K562 (cell line): ENCODE results near the gene SEPTIN12. TPM values are rescaled to one million over a fixed set of nuclear protein-coding genes. Genes with fewer than 3 reads are reported as not detected.
A peak's percentile ranks its signal among the peaks of the same experiment; 100 is the strongest.

ENCODE experiments used
- GTF2E2 ChIP-seq: fragments of 200-800 bp; sonication (Bioruptor generic); IDR thresholded peaks from 2 replicates; pipeline ENCODE4 v1.6.1; 2016; ENCODE audit warnings: missing genetic modification characterization, missing compliant biosample characterization
- HNRNPLL ChIP-seq: fragments of 200-400 bp; formaldehyde crosslinking; IDR thresholded peaks from 2 replicates; pipeline ENCODE4 v1.6.1; 2017; ENCODE audit warnings: low read length, low read depth, mild to moderate bottlenecking; ENCODE audit not compliant: poor library complexity, severe bottlenecking
- KLF13 ChIP-seq: fragments of 450-650 bp; IDR thresholded peaks from 2 replicates; pipeline ENCODE4 v1.6.1; 2016; ENCODE audit warnings: missing genetic modification characterization, low read depth, mild to moderate bottlenecking, missing compliant biosample characterization, moderate library complexity, borderline replicate concordance
- NONO ChIP-seq, 2 experiments: fragments of 200-400 bp in 1 of 2; fragments of 450-650 bp in 1 of 2; formaldehyde crosslinking in 1 of 2; IDR thresholded peaks; 2 replicates each; pipeline ENCODE4 v1.6.1; 2017; ENCODE audit warnings: low read depth in 2 of 2, mild to moderate bottlenecking in 2 of 2, moderate library complexity in 2 of 2, low read length in 1 of 2
- ZNF699 ChIP-seq: fragments of 250-450 bp; sonication (Bioruptor Pico); IDR thresholded peaks from 2 replicates; pipeline ENCODE4 v1.8.0; 2021; ENCODE audit warnings: mild to moderate bottlenecking, moderate library complexity; ENCODE audit not compliant: insufficient replicate concordance
- ZSCAN29 ChIP-seq: fragments of 450-650 bp; IDR thresholded peaks from 2 replicates; pipeline ENCODE4 v1.6.1; 2017
- polyA plus RNA-seq, 8 experiments: library from polyadenylated mRNA; depleted of rRNA in 4 of 8; stranded (reverse) in 5 of 8; unstranded in 3 of 8; fragments of >200 nt; fragmentation: Nextera tagmentation in 2 of 8; fragmentation: Illumina TruSeq in 1 of 8; extraction: Ambion mirVana in 2 of 8; extraction: Trizol in 1 of 8; gene quantifications; 2 replicates each; pipeline versions ENCODE4 v1.2.1 to v1.2.3, GENCODE V29; 2011 to 2014; ENCODE audit warnings: inconsistent platforms in 1 of 8, missing spikeins in 1 of 8
- total RNA-seq, 7 experiments: library from RNA; depleted of rRNA in 6 of 7; stranded (reverse); fragments of >200 nt in 6 of 7; fragmentation: Illumina TruSeq in 2 of 7; extraction: Trizol in 2 of 7; gene quantifications; 2 replicates each; pipeline versions ENCODE4 v1.2.1 to v1.2.3, GENCODE V29; 2011 to 2021; ENCODE audit warnings: low replicate concordance in 1 of 7
- TF ChIP-seq, protein P1 (sequence below): sonication (generic); formaldehyde crosslinking; IDR thresholded peaks from 2 replicates; pipeline ENCODE4 v1.8.0; 2022; ENCODE audit warnings: missing genetic modification reagents, mild to moderate bottlenecking, borderline replicate concordance
- TF ChIP-seq, protein P2 (sequence below), 2 experiments: fragments of 450-650 bp; formaldehyde crosslinking in 1 of 2; IDR thresholded peaks; 2 replicates each; pipeline versions ENCODE4 v1.4.0 to v1.6.1; 2014 to 2020; ENCODE audit warnings: mild to moderate bottlenecking in 2 of 2, borderline replicate concordance in 1 of 2, low read depth in 1 of 2

SEPTIN12 gene
- total and polyA plus RNA-seq, 9 of the 15 experiments (the other 6 are each of a cell fraction or from before 2014, with no cell fraction given), result not detected

DNA sequence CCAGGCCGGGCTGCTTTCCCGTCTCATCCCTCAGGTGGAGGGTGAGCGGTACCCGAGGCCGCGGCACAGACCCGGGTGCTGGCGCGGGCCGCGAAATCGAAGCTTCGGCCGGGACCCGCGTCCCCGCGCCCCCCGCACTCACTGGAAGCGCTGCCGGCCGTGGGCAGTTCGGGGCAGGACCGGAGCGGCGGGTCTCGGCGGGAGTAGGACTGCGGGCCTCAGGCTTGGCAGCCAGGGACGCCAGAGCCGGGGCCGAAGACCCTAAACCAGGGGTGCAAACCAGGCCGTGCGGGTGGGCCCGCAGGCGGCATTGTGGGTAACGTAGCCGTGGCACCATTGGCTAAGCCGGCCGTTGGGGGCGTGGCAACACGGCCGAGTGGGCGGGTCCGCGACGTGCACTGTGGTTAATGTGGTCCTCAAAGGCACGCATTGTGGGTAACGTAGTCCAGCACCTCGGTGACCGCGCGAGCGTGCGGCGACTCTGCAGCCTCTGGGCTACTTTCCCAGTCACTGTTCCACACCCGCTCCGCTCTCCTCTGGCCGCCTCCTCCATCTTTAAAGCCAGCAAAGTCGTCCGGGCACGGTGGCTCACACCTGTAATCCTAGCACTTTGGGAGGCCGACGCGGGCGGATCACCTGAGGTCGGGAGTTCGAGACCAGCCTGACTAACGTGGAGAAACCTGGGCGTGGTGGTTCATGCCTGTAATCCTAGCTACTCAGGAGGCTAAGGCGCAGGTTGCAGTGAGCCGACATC lies 21.1 kb downstream of the SEPTIN12 start, which contains the start of gene ZNF500 (continued):
- TF ChIP-seq, protein P1, sequence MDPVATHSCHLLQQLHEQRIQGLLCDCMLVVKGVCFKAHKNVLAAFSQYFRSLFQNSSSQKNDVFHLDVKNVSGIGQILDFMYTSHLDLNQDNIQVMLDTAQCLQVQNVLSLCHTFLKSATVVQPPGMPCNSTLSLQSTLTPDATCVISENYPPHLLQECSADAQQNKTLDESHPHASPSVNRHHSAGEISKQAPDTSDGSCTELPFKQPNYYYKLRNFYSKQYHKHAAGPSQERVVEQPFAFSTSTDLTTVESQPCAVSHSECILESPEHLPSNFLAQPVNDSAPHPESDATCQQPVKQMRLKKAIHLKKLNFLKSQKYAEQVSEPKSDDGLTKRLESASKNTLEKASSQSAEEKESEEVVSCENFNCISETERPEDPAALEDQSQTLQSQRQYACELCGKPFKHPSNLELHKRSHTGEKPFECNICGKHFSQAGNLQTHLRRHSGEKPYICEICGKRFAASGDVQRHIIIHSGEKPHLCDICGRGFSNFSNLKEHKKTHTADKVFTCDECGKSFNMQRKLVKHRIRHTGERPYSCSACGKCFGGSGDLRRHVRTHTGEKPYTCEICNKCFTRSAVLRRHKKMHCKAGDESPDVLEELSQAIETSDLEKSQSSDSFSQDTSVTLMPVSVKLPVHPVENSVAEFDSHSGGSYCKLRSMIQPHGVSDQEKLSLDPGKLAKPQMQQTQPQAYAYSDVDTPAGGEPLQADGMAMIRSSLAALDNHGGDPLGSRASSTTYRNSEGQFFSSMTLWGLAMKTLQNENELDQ (CRISPR knock-in tag), result no peak
- no peak for TF ChIP-seq ZNF699 (CRISPR knock-in tag)
- no peak for TF ChIP-seq GTF2E2 (tag)
- peak in 1 of 2 experiments; percentile 35; a peak in 1 of 4 replicates for TF ChIP-seq NONO (IDR thresholded peaks at IDR 0.05; ENCODE audit: low read depth in 2 of 2, low read length in 1 of 2)
- TF ChIP-seq, protein P2, sequence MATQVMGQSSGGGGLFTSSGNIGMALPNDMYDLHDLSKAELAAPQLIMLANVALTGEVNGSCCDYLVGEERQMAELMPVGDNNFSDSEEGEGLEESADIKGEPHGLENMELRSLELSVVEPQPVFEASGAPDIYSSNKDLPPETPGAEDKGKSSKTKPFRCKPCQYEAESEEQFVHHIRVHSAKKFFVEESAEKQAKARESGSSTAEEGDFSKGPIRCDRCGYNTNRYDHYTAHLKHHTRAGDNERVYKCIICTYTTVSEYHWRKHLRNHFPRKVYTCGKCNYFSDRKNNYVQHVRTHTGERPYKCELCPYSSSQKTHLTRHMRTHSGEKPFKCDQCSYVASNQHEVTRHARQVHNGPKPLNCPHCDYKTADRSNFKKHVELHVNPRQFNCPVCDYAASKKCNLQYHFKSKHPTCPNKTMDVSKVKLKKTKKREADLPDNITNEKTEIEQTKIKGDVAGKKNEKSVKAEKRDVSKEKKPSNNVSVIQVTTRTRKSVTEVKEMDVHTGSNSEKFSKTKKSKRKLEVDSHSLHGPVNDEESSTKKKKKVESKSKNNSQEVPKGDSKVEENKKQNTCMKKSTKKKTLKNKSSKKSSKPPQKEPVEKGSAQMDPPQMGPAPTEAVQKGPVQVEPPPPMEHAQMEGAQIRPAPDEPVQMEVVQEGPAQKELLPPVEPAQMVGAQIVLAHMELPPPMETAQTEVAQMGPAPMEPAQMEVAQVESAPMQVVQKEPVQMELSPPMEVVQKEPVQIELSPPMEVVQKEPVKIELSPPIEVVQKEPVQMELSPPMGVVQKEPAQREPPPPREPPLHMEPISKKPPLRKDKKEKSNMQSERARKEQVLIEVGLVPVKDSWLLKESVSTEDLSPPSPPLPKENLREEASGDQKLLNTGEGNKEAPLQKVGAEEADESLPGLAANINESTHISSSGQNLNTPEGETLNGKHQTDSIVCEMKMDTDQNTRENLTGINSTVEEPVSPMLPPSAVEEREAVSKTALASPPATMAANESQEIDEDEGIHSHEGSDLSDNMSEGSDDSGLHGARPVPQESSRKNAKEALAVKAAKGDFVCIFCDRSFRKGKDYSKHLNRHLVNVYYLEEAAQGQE (IDR thresholded peaks at IDR 0.05; ENCODE audit: borderline replicate concordance), result no peak
- TF ChIP-seq, protein P2 (CRISPR knock-in tag; IDR thresholded peaks at IDR 0.05; ENCODE audit: low read depth), result 0 out of 2 replicates have a peak, but pooled peaks have one; percentile 38
- TF ChIP-seq HNRNPLL, result peak; percentile 31
- TF ChIP-seq KLF13 (tag), result peak; percentile 85; the same call in 1 of the 2 replicates
- no peak for TF ChIP-seq ZSCAN29
